ENCODE data around the gene TRPM2.

TRPM2 gene

DNA sequence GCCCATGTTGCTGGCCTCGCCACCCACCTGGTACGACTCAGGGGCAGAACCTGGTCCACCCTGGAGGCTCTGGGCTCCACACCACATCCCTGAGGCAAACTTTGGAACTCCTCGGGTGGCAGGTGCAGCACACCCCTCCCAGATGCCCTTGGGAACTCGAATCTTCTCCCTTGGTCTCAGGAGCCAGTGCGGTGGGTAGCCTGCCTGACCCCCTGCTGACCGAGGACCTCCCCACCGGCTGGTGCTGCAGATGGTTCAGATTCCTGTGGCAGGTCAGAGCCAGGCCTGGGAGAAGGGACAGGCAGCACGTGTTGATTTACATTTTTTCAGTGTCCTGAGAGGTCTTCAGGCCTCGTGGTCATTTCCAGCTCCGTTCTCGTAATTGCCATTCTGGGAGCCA, 7.9 kb upstream of the TRPM2 start:
- no peak for DNase-seq (ENCODE audit: insufficient read length, low spot score)
- TF ChIP-seq POU2F2 (IDR thresholded peaks at IDR 0.05; ENCODE audit: low read depth, low read length) (no peak), SPI1 (IDR thresholded peaks at IDR 0.05; ENCODE audit: low read depth, low read length) (no peak)
- no peak for FAIRE-seq

DNA sequence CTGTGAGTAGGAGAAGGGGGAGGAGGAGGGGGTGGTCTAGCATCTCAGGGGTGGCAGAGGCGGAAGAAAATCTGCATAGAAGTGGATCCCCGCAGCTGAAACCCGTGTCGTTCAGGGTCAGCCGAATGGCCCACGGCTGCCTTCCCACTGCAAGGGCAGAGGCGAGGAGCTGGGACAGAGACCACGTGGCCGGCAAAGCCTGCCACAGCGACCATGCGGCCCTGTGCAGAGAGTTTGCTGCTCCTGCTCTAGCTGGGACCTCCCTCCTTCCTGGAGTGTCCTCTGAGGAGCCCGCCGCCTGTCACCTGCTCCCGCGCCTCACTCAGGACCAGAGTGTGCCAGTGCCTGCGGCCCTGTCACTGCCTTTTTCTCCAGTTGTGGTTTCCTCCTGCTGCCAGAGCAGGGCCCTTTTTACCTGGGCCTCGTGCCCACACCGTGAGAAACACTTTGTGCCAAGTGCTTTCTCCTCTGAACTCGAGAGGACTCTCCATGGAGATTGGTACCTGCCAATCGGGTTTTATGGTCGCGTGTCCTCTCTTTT, 5.4 kb upstream of the TRPM2 start:
- DNase-seq (ENCODE audit: insufficient read length, low spot score) (no peak), FAIRE-seq (no peak)
- no peak for TF ChIP-seq POU2F2 (IDR thresholded peaks at IDR 0.05; ENCODE audit: low read depth, low read length)
- no peak for TF ChIP-seq PAX5 (IDR thresholded peaks at IDR 0.05; ENCODE audit: insufficient read depth, low read length, severe bottlenecking)
- no peak for TF ChIP-seq TAF1 (IDR thresholded peaks at IDR 0.05; ENCODE audit: low read depth, low read length)
- no peak for TF ChIP-seq SPI1 (IDR thresholded peaks at IDR 0.05; ENCODE audit: low read depth, low read length)
- TF ChIP-seq POLR2AphosphoS5 (IDR thresholded peaks at IDR 0.05; ENCODE audit: low read depth, low read length) = no peak
- no peak for TF ChIP-seq POLR2A (IDR thresholded peaks at IDR 0.05; ENCODE audit: low read depth, low read length)

DNA sequence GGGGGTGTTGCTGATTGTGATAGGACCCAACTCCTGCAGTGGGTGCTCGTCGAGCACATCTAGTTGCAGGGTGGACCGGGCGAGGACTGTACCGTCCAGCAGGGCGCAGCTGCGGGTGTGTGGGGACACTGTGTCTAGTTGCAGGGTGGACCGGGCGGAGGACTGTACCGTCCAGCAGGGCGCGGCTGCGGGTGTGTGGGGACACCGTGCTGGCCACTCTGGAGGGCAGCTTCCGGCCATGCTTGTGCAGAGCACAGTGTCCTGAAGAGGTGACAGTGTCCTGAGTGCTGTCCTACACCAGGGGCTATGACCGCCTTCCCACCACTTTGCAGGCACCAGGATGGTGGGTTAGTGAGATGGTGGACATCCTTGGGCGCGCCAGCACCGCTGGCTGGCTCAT, 4.6 kb upstream of the TRPM2 start:
- DNase-seq (ENCODE audit: insufficient read length, low spot score) (no peak), FAIRE-seq (no peak)
- TF ChIP-seq POLR2A (IDR thresholded peaks at IDR 0.05; ENCODE audit: low read depth, low read length) (no peak), TAF1 (IDR thresholded peaks at IDR 0.05; ENCODE audit: low read depth, low read length) (no peak), SPI1 (IDR thresholded peaks at IDR 0.05; ENCODE audit: low read depth, low read length) (no peak), POU2F2 (IDR thresholded peaks at IDR 0.05; ENCODE audit: low read depth, low read length) (no peak), POLR2AphosphoS5 (IDR thresholded peaks at IDR 0.05; ENCODE audit: low read depth, low read length) (no peak), PAX5 (IDR thresholded peaks at IDR 0.05; ENCODE audit: insufficient read depth, low read length, severe bottlenecking) (no peak)

DNA sequence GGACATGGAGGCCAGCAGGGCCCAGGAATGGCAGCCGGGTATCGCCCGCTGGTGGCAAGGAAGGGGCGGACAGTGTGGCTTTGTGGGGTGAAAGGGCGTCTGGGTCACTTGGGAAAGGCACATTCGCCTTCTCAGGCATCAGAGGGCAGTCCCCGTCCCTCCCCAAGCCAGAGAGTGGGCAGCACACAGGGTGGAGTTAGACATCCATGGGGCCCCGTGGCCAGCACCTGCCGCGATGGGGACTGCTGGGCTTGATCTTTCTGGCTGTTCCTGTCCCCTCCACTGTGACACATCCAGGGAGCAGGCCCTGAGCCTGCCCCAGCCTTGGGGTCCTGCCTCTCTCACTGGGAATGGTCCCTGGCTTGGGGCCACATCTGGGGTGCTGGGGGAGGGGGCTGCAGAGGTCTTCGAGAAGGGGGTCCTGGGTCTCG, 4.0 kb upstream of the TRPM2 start:
- FAIRE-seq (no peak), DNase-seq (ENCODE audit: insufficient read length, low spot score) (no peak)
- TF ChIP-seq POLR2AphosphoS5 (IDR thresholded peaks at IDR 0.05; ENCODE audit: low read depth, low read length) (no peak), POU2F2 (IDR thresholded peaks at IDR 0.05; ENCODE audit: low read depth, low read length) (no peak), POLR2A (IDR thresholded peaks at IDR 0.05; ENCODE audit: low read depth, low read length) (no peak), TAF1 (IDR thresholded peaks at IDR 0.05; ENCODE audit: low read depth, low read length) (no peak), SPI1 (IDR thresholded peaks at IDR 0.05; ENCODE audit: low read depth, low read length) (no peak), PAX5 (IDR thresholded peaks at IDR 0.05; ENCODE audit: insufficient read depth, low read length, severe bottlenecking) (no peak)

DNA sequence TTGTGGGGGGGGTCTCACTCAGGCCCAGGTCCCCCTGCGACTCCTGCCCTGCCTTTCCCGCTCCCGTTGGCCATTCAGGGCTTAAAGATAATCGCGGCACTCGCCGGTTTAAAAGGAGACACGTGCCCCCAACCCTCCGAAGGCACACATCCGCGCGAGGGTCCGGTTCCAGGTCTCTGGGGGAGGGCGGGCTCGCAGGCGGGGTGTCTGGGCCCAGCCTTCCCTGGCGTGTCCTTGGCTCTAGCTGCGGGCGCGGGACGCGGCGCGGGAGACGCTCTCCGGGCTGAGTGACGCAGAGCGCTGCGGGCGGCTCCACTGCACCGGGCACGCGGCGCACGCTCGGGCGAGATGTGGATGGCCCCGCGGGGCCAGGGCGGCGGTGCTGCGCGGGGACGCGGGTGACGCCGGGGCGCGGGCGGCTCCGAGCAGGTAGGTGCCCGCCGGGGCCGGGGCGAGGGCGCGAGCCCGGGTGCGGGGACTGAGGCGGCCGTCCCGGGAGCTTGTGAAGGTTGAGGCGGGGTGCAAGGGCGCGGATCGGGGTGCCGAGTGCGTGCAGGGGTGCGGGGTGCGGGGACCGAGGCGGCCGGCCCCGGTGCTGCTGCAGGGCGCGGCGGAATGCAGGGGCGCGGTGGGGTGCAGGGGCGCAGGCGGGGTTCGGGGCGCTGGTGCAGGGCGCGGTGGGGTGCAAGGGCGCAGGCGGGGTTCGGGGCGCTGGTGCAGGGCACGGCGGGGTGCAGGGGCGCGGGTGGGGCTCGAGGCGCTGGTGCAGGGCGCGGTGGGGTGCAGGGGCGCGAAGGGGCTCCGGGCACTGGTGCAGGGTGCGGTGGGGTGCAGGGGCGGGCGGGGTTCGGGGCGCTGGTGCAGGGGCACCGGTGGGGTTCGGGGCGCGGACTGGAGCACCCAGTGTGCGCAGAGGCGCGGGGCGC, 3.3 kb upstream of the TRPM2 start:
- FAIRE-seq (no peak), DNase-seq (ENCODE audit: insufficient read length, low spot score) (no peak)
- TF ChIP-seq POU2F2 (IDR thresholded peaks at IDR 0.05; ENCODE audit: low read depth, low read length) (no peak), POLR2AphosphoS5 (IDR thresholded peaks at IDR 0.05; ENCODE audit: low read depth, low read length) (no peak), PAX5 (IDR thresholded peaks at IDR 0.05; ENCODE audit: insufficient read depth, low read length, severe bottlenecking) (no peak)

DNA sequence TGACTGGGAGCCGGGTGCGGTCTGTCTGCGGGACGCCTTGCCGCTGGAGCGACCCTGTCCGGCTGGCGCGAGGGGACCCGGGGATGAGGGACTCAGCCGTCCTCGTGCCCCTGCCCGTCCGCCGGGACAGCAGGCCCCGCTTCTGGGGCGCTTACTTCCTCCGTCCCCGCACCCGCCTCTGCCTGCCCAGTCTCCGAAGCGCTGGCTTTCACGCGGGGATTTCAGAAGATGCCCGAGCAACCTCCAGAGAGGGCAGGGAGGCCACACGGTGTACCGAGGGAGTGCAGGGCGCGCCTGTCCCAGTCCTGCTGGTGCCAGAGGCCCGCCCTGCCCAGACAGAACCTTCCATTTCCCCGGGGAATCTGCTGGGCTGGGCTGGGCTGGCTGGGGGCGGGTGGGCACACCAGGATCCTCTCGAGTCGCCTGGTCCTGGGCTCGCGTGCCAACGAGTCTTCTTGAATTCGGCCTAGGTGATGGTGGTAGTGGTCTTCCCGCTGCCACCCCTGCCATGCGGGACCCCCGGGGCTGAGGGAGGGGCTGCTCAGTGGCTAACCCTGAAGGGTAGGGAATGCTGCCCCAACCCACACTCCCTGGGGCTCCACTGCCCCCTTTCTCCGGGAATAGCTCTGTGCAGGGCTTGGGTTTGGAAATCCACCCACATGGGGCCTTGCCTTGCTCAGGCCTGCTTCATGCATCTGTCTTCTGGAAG, 2.5 kb upstream of the TRPM2 start:
- FAIRE-seq = no peak
- TF ChIP-seq POLR2AphosphoS5 (IDR thresholded peaks at IDR 0.05; ENCODE audit: low read depth, low read length) = no peak
- no peak for TF ChIP-seq SPI1 (IDR thresholded peaks at IDR 0.05; ENCODE audit: low read depth, low read length)
- no peak for TF ChIP-seq PAX5 (IDR thresholded peaks at IDR 0.05; ENCODE audit: insufficient read depth, low read length, severe bottlenecking)
- TF ChIP-seq TAF1 (IDR thresholded peaks at IDR 0.05; ENCODE audit: low read depth, low read length) = no peak
- TF ChIP-seq POU2F2 (IDR thresholded peaks at IDR 0.05; ENCODE audit: low read depth, low read length) = no peak
- no peak for TF ChIP-seq POLR2A (IDR thresholded peaks at IDR 0.05; ENCODE audit: low read depth, low read length)
- no peak for DNase-seq (ENCODE audit: insufficient read length, low spot score)

DNA sequence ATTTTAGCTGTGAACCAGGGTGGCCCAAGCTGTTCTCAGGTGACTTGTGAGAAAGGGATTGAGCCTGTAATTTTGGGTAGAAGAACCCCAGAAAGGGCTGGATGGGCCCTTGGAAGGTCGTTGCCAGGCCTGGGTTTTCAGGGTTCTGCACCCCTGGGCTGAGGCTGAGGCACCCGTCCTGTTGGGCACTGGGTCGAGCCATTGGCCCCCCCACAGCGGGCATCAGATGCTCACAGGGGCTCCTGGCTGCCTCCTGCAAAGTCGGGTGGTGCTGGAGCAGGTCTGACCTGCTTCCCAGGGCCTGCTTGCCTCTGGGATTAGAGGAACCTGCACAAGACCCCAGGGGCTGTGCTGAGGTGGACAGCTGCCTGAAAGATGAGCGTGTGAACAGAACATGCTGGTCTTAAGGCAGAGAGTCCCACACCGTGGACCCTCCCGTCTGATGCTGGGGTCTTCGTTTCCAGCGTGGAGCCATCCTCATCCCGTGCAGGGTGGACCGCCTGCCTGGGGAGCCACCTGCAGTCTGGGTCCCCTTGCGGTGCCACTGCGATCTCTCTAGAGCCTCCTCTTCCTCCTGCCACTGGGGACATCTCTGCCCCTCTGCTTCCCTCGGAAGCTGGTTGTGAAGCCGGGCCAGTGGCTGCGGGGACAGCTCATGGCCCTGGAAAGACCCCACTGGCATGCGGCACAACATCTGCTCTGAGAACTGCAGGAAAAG, 1.7 kb upstream of the TRPM2 start:
- no peak for TF ChIP-seq POLR2AphosphoS5 (IDR thresholded peaks at IDR 0.05; ENCODE audit: low read depth, low read length)
- DNase-seq (ENCODE audit: insufficient read length, low spot score) (no peak), FAIRE-seq (no peak)

DNA sequence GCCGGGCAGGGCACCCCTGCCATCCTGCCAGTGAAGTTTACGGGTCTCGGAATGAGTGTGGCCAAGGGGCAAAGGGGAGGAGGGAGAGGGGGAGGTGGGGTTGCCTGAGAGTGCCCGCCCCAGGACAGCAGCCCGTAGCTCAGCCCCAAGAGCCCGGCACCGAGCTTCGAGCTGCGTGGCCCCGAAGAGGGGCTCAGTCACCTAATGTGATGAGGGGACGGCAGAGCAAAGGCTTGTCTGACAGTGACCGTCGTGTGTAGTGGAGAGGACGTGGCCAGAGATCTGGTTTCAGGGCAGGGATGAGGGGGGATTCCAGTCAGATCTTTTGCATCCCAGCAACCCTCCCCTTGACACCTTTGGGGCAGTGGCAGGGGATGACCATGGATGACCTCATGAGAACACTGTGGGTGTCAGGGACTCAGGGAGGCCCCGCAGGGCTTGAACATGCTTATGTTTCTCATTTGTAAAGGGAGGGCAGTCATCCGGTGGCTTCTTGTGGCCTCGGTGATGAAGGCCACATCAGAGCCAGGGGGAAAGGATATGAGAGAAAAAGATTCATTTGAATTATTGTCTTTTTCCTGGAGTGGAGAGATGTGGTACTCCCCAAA, 1.1 kb upstream of the TRPM2 start:
- TF ChIP-seq POU2F2 (IDR thresholded peaks at IDR 0.05; ENCODE audit: low read depth, low read length) (no peak), SPI1 (IDR thresholded peaks at IDR 0.05; ENCODE audit: low read depth, low read length) (no peak), POLR2A (IDR thresholded peaks at IDR 0.05; ENCODE audit: low read depth, low read length) (no peak), PAX5 (IDR thresholded peaks at IDR 0.05; ENCODE audit: insufficient read depth, low read length, severe bottlenecking) (no peak), TAF1 (IDR thresholded peaks at IDR 0.05; ENCODE audit: low read depth, low read length) (no peak), POLR2AphosphoS5 (IDR thresholded peaks at IDR 0.05; ENCODE audit: low read depth, low read length) (no peak)

DNA sequence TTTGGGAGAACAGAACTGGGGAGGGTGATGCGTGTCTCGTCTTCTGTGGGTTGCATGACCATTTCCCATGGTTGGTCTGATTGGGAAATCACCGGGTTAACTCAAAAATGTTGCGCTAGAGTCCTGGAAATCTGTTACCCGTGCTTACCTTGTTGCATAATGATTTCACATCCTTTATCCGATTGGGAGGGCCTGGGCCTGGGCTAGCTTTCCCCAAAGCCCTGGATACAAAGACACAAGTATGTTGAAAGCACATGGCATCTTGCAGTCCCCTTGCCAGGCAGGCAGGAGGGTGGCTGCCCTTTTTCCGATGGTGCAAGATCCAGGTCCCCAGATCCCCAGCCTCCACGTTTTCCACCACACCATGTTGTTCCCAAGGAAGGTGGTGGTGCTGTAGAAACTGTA, 582 bp downstream of the TRPM2 start:
- TF ChIP-seq POLR2AphosphoS5 (IDR thresholded peaks at IDR 0.05; ENCODE audit: low read depth, low read length) (no peak), POU2F2 (IDR thresholded peaks at IDR 0.05; ENCODE audit: low read depth, low read length) (no peak; the same call in 1 of the 2 replicates), SPI1 (IDR thresholded peaks at IDR 0.05; ENCODE audit: low read depth, low read length) (no peak), TAF1 (IDR thresholded peaks at IDR 0.05; ENCODE audit: low read depth, low read length) (no peak), PAX5 (IDR thresholded peaks at IDR 0.05; ENCODE audit: insufficient read depth, low read length, severe bottlenecking) (no peak), POLR2A (IDR thresholded peaks at IDR 0.05; ENCODE audit: low read depth, low read length) (no peak)
- no peak for FAIRE-seq
- no peak for DNase-seq (ENCODE audit: insufficient read length, low spot score)

More for the DNA sequence above, 1.1 kb upstream of the TRPM2 start:
- DNase-seq (ENCODE audit: insufficient read length, low spot score) (no peak), FAIRE-seq (peak; percentile 28)
